ENCODE measurements around the gene NUP43.

The NUP43 gene

DNA sequence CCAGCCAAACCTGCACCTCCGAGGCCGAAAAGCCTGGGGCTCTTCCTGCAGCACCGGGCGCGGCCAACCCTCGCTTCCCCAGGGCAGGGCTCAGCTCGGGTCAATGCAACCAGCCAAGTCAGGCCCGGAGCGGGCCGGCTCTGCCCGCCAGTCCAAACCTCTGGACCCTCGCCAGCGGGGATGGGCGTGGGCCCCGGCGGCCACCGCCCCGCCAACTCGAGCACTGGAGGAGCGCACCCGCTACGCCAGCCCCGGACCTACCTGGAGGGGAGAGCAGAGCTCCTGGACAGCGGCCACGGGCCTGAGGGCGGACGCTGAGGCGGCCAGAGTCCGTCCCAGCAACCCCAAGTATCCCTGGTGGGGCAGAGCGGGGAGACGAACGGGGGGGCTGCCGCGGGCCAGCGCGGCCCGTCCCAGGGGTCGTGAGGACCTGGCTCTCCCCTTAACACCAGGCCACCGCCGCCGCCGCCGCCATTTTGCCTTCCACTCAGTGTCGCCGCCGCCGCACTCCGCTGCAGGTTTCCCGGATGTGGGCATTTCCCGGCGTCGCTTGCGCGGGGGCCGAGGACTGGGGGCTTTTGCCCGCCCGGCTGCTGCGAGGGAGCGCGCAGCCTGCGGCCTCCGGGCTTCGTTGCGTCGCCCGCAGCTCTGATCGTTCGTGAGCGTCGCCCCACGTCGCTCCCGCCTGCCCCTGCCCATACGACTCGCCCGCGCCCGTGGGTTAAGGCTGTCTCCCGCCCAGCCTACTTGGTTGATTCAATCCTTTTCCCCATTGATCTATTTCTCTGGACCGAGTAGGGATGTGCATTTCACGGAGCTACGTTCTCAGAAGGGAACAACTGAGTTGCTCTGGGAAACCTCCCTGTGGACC is 28.5 kb downstream of the NUP43 start, which contains the start of gene LATS1:
TSS of gene LATS1 (minus strand) at position 514 of the 871 bp plus-strand sequence. CDS start 15,975 bp downstream, outside the sequence.
- peaks cover 59% of the 10 kb centered on the region for H3K79me2 ChIP-seq (ENCODE audit: control insufficient read depth, low read length)

DNA sequence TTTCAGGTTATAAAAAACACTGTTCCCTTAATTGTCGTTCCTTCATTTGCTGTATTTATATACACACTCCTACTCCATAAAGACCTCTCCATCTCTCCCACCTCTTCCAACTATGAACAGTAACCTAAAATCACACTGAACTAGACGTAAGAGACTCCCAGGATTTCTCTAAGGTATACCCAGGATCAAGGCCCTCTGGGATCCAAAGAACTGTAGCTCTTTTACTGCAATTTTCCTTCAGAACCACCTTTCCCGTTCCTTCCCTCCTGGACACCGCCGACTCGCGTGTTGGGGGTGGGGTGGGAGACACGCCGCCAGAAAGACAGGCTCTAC is 29.1 kb downstream of the NUP43 start:
- TF ChIP-seq, protein P1, sequence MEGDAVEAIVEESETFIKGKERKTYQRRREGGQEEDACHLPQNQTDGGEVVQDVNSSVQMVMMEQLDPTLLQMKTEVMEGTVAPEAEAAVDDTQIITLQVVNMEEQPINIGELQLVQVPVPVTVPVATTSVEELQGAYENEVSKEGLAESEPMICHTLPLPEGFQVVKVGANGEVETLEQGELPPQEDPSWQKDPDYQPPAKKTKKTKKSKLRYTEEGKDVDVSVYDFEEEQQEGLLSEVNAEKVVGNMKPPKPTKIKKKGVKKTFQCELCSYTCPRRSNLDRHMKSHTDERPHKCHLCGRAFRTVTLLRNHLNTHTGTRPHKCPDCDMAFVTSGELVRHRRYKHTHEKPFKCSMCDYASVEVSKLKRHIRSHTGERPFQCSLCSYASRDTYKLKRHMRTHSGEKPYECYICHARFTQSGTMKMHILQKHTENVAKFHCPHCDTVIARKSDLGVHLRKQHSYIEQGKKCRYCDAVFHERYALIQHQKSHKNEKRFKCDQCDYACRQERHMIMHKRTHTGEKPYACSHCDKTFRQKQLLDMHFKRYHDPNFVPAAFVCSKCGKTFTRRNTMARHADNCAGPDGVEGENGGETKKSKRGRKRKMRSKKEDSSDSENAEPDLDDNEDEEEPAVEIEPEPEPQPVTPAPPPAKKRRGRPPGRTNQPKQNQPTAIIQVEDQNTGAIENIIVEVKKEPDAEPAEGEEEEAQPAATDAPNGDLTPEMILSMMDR (IDR thresholded peaks at IDR 0.05; ENCODE audit: low read depth, low read length, poor library complexity, severe bottlenecking), result no peak
- TF ChIP-seq EZH2phosphoT487 (IDR thresholded peaks at IDR 0.05; ENCODE audit: borderline replicate concordance, low read length), result no peak

More for the DNA sequence above, 28.5 kb downstream of the NUP43 start, which contains the start of gene LATS1:
- Histone ChIP-seq H3K4me2 (ENCODE audit: low read length) (peak within 1 kb of the TSS; percentile 99), H3K27me3 (ENCODE audit: control insufficient read depth, low read length) (no peaks in the 10 kb centered on the region), H3K9me3 (ENCODE audit: control insufficient read depth, insufficient read depth, low read length) (no peaks in the 10 kb centered on the region), H3K4me3 (ENCODE audit: low read length) (peak within 1 kb of the TSS; percentile 90), H3F3A (ENCODE audit: control insufficient read depth, insufficient read depth) (0 out of 2 replicates have a peak, but pooled peaks cover 2% of the 10 kb centered on the region), H3K36me3 (ENCODE audit: control insufficient read depth, low read length) (peaks cover 24% of the 10 kb centered on the region), H3K9me2 (replicated peaks; ENCODE audit: control insufficient read depth, low read length) (no peaks in the 10 kb centered on the region), H3K27ac (ENCODE audit: low read depth, low read length) (peak within 1 kb of the TSS; percentile 59), H4K20me1 (ENCODE audit: control insufficient read depth, insufficient read depth, low read depth, low read length) (no peaks in the 10 kb centered on the region), H3K4me1 (ENCODE audit: control insufficient read depth, low read length) (peaks cover 20% of the 10 kb centered on the region)
- no peak for TF ChIP-seq EZH2phosphoT487 (IDR thresholded peaks at IDR 0.05; ENCODE audit: borderline replicate concordance, low read length)
- TF ChIP-seq, protein P1 (IDR thresholded peaks at IDR 0.05; ENCODE audit: low read depth, low read length, poor library complexity, severe bottlenecking), result no peak

DNA sequence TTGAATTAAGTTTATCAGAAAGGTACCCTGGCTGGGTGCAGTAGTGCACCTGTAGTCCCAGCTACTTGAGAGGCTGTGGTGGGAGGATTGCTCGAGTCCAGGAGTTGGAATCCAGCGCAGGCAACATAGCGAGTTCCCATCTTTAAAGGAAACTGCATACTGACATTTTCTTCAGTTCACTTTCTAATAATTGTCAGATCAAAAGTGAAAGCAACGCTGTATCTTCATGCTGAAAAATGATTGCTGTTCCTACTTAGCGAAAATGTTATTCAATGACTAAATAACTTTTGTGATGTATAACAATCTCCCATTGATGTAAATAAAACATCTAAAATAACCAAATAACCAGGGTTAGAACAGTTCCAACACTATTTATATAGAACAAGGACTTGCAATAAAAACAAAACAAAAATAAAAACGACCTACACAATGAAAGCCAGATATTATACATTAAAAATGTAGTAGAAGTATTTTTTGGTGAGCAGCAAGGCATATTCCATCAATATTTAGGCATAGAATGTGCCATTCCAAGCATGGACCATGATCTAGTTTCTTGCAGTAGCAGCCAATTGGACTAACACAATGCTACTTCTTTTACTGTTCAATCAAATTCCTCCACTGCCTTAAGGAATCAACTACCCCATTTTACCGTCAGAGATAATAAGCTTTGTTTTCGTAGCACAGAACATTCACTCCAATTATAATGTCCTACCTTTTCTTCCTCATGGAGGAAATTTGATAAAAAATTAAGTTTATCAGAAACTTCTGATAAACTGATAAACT is 30.0 kb downstream of the NUP43 start:
- 0 out of 2 replicates have a peak, but pooled peaks cover 2% of the 10 kb centered on the region for H3F3A ChIP-seq (ENCODE audit: control insufficient read depth, insufficient read depth)
- peak overlapping the region; percentile 90 for H3K4me3 ChIP-seq (ENCODE audit: low read length)
- peak overlapping the region; percentile 99 for H3K4me2 ChIP-seq (ENCODE audit: low read length)
- peaks cover 73% of the 10 kb centered on the region for H3K79me2 ChIP-seq (ENCODE audit: control insufficient read depth, low read length)
- no peaks in the 10 kb centered on the region for H3K9me2 ChIP-seq (replicated peaks; ENCODE audit: control insufficient read depth, low read length)
- H4K20me1 ChIP-seq (ENCODE audit: control insufficient read depth, insufficient read depth, low read depth, low read length), result no peaks in the 10 kb centered on the region
- peaks cover 20% of the 10 kb centered on the region for H3K36me3 ChIP-seq (ENCODE audit: control insufficient read depth, low read length)
- H3K27ac ChIP-seq (ENCODE audit: low read depth, low read length), result no peak overlapping the region
- no peak for TF ChIP-seq EZH2phosphoT487 (IDR thresholded peaks at IDR 0.05; ENCODE audit: borderline replicate concordance, low read length)
- TF ChIP-seq, protein P1 (IDR thresholded peaks at IDR 0.05; ENCODE audit: low read depth, low read length, poor library complexity, severe bottlenecking), result no peak
- no peaks in the 10 kb centered on the region for H3K9me3 ChIP-seq (ENCODE audit: control insufficient read depth, insufficient read depth, low read length)
- no peaks in the 10 kb centered on the region for H3K27me3 ChIP-seq (ENCODE audit: control insufficient read depth, low read length)
- H3K4me1 ChIP-seq (ENCODE audit: control insufficient read depth, low read length), result peaks cover 20% of the 10 kb centered on the region

More for the DNA sequence above, 29.1 kb downstream of the NUP43 start:
- Histone ChIP-seq H3K4me1 (ENCODE audit: control insufficient read depth, low read length) (peaks cover 20% of the 10 kb centered on the region), H3K36me3 (ENCODE audit: control insufficient read depth, low read length) (peaks cover 20% of the 10 kb centered on the region), H3K4me2 (ENCODE audit: low read length) (peak overlapping the region; percentile 99), H3K79me2 (ENCODE audit: control insufficient read depth, low read length) (peaks cover 65% of the 10 kb centered on the region), H3K9me2 (replicated peaks; ENCODE audit: control insufficient read depth, low read length) (no peaks in the 10 kb centered on the region), H4K20me1 (ENCODE audit: control insufficient read depth, insufficient read depth, low read depth, low read length) (no peaks in the 10 kb centered on the region), H3K27ac (ENCODE audit: low read depth, low read length) (peak overlapping the region; percentile 59), H3K27me3 (ENCODE audit: control insufficient read depth, low read length) (no peaks in the 10 kb centered on the region), H3K4me3 (ENCODE audit: low read length) (peak overlapping the region; percentile 90), H3F3A (ENCODE audit: control insufficient read depth, insufficient read depth) (0 out of 2 replicates have a peak, but pooled peaks cover 2% of the 10 kb centered on the region), H3K9me3 (ENCODE audit: control insufficient read depth, insufficient read depth, low read length) (no peaks in the 10 kb centered on the region)

Measured in DOHH2 (cell line).